ENCODE data around the gene RYR2.

RYR2 gene

DNA sequence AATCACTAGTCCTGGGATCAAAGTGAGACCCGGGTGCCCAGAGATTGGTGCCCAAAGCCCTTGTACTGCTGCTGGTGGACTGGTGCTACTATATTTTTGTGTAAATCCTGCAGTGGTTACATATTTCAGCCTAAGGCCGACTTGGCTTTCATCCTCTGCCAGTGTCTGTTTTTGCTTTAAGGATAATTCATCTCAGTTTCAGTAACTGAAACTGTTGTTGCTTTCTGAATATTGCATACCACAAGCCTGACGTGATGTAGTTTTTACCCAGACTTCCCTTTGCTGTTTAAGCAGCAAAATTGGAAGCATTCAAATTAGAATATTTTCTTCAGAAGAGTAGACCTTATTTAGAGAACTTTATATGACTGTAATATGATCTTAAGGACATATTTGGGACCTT, 341.8 kb downstream of the RYR2 start:
- peak; percentile 68 for DNase-seq

DNA sequence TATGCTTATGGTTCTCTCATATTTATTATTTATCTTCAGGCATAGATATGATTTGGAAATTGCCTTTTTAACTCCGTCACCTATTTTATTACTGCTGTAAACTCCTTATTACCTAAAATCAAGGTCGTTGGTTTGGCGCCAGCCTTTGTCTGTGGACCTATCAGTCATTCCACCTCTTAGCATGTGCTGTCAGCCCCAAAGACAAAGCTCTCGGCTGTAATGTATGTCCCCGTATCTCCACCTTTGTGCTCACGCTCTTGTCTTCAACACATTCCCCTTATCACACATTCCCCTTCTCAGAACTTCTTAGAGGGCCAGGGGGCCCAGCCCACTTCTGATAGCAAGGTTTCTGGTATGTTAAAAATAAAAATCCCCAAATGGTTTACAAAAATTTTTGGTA, 342.2 kb downstream of the RYR2 start:
- DNase-seq, result no peak

DNA sequence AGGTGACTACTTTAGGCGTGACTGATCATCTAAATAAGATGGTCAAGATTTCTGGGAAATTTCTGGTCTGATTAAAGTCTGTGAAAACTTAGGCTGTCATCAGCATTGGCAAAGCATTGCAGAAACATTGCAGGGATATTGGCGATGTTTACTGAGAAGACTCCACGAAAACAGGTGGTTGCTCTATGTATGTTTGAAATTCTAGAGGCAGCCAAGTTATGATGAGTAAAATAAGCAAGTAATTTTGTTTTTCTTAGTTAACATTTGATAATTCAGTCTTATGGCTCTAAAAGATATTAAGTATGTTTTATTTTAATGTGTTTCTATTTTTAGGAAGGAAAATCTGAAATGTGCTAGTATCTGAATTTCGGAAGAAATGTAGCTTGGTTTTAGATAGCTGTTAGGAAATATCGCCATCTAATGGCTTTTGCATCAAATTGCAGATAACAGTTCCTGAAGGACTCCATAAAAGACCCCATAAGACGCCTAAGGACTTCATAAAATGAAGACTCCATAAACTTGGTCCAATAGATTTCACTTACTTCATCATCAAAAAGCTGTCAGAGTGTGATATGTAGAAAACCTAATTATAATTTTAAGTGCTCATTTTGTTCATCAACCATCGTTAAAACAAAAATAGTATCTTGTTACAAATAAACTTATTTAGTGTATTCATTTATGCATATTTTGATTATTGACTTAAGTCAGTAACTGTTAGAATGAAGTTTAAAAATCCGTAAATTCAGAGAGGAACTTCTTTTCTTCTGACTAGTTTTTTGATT, 344.6 kb downstream of the RYR2 start:
- DNase-seq, result peak; percentile 37

DNA sequence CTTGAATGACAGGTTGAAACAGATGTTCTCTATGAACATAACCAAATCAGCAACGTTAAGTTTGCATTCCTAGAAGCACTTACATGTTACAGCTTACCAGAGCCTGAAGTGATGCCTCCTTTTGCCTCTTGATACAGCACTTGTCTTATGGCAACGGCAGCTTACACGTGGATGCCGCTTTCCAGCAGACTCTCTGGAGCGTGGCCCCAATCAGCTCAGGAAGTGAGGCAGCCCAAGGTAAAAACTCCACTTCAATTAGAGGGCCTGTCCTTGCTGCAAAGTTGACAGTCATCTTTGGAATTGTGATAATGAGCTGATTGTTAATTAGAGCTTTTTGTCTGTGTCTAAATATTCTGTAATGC, 345.1 kb downstream of the RYR2 start:
- DNase-seq, result no peak

DNA sequence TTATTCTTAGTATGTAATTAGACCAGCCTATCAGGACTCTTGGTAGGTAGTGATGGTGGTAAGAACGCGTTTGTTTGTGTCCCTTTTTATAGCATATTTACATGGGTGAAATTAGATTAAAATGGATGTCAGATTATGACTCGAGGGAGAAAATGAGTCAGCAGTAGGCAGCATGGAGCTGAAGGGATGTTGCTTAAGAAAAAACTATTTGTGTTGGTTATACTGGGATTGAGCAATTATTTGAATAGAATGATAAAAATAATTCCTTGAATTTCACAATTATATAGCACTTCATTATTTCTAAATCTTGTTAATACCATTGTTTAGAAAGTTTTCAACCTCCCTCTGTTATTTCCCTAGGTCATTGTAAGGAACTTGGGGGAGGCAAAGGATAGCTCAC, 348.8 kb downstream of the RYR2 start:
- no peak for DNase-seq

DNA sequence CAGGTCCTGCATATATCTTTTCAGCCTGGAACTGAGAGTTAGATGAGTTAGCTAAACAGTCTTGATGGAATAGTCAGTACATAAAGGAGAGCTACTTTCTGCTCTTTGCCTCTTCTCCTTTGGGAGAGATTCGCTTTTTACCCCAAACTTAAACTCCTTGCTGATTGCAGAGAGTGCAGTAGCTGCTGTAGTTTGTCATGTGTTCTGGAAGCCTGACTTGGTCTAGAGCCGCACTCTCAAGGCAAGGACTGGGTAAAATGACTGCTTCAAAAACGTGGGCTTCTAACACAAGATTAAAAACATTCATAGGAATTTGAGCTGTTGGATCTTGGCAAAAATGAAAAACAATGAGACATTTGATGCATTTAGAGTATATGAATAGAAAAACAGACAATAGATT, 351.6 kb downstream of the RYR2 start:
- no peak for DNase-seq

DNA sequence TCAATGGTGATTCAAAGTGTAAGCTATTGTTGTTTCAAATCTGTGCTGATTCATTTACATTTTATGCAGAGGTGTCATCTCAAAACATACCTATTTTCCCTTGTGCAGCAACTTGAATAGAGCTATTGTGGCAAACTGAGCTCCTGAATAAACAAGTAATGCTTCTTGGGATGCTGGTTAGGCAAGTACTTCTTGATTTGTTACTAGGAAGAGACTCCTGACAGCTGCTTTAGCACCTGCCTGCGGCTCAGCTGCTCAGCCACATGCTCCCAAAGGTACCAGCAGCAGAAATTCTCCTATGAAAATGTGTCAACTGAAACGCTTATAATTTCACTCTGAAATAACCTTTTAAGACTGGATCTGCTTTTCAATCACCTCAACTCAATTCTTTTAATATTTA, 352.3 kb downstream of the RYR2 start:
- DNase-seq, result peak; percentile 19

DNA sequence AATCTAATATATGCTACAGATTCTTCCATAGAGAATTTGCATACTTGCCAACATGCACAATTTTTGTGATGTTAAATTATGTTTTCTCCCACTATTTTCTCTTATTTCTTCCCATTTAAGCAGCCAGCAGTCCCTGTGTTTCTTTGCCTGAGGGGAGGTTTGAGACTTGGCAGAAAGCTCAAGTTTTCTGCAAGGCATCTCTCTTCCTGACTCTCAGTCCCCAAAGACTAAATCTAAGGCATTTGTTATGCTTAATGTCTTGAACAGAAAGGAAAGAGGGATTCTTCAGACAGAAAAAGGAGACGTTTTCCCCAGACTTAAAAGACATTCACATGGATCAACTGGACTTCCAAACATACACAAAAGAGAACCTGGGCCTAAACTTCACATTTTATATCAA, 354.4 kb downstream of the RYR2 start:
- peak; percentile 18 for DNase-seq

DNA sequence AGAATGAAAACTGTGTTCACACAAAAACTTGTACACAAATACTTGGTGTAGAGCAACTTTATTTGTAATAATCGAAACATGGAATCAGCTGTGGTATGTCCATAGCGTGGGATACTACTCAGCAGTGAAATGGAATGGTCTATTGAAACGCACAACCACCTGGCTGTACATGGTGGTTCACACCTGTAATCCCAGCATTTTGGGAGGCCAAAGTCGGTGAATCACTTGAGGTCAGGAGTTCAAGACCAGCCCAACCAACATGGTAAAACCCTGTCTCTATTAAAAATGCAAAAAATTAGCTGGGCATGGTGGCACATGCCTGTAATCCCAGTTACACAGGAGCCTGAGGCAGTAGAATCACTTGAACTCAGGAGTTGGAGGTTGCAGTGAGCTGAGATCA, 356.8 kb downstream of the RYR2 start:
- no peak for DNase-seq

DNA sequence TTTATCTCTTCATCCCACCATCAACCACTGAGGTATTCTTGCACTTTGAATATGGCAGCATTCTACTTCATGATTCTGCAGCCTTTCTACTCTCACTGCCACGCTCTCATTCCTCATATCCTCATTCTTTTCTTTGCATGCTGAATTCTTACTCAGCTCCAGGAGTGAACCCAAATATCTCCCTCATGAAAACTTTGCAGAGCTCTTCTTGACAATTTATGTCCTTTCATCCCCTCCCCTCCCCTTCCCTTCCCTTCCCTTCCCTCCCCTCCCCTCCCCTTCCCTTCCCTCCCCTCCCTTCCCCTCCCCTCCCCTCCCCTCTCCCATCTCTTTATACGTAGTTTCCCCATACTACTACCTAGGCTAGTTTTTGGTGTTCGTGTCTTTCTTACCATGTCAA, 363.9 kb downstream of the RYR2 start:
- no peak for DNase-seq

DNA sequence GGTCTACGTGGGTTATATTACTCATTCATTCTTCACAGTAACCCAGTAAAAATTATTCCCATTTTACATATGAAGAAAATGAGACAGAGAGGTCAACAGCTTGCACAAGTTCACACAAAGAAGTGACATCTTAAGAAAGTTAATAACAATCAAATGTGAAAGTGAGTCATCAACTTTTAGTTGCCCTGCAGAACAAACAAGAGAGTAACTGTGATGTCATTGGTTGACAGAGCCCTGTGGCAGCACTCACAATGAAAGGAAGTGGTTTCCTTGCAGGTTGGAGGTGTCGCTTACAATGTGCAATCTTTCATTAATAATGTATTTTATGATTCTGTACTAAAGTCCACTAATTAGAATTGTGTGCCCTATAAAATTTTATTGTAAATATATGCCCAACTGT, 369.6 kb downstream of the RYR2 start:
- no peak for DNase-seq

DNA sequence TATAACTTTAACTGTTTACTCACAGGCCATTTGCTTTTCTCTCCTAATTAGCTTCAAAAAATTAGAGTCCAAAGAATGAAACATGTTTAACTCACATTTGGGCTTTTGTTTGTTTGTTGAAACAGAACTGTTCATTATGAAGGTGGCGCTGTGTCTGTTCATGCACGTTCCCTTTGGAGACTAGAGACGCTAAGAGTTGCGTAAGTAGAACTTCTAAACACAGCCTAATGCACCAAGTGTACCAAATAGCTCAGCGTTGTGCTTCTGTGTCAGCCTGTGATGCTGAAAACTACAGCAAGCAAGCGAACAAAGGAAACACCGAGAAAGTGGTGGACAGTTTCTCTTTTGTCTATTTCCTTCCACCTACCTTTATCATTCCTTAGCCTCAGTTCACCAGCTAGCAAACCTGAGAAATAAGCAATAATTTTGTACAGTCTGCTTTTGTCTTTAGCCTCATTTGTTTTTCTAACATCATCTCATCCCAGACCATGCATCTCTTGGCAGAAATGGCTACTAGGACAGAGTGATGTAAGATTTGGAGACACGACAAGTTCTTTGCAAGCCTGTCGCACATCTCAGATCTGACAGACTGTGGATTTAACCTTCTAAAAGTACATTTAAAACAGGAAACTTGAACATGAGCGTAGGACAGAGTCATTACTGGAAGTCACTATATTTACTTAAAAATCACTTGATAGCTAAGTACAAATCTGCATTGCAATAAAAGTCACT, 375.1 kb downstream of the RYR2 start:
- DNase-seq, result no peak

DNA sequence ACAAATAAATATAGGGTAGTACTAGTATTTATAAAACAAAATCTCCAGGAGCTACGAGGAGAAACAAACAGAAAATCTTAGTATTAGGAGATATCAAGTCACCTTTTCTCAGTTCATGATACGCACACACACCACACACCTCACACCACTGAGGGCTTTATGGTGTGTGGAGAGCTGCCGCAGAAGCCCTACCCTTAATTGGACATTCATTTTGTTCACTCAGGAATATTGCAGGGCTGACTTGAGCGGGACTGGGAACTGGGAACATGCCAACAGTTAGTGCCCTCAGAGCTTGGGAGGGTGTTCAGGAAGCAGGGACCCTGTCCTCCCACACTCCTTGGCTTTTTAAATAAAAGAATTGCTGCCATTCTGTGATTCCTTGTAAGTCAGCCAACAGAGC, 386.8 kb downstream of the RYR2 start:
- DNase-seq, result no peak

DNA sequence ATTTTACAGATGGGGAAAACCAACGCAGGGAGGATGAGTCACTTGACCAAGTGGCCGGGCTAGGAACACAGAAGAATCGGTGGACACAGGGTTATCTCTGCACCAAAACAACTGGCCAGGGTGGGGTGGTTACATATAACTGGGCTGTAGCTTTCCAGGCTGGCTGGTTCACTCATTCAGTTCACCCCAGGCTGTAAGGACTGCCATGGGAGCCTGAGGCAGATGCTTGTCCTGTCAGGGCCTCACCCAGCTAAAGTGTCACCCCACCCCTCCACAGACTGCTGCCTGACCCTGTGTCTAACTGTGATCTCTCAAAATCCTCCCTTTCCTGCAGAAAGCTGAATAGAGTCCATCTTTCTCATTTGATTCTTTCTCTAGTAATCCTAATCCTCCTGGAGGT, 387.3 kb downstream of the RYR2 start:
- no peak for DNase-seq

DNA sequence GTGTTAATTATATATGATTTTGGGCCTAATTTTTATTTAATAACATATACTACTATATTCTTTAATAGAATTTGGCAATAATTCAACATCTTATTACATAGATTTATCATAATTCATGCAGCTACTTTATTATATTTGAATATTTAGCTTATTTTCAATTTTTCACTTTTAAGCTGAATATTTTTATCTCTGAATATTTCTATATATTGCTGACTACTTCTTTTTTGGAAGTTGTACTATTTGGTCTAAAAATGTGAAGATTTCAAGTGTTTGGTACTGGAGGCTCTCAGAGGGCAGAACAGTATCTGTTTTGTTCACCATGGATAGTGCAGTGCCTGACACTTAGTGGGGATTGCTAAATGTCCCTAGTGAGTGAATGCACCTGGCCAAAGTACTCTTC, 389.5 kb downstream of the RYR2 start:
- no peak for DNase-seq

DNA sequence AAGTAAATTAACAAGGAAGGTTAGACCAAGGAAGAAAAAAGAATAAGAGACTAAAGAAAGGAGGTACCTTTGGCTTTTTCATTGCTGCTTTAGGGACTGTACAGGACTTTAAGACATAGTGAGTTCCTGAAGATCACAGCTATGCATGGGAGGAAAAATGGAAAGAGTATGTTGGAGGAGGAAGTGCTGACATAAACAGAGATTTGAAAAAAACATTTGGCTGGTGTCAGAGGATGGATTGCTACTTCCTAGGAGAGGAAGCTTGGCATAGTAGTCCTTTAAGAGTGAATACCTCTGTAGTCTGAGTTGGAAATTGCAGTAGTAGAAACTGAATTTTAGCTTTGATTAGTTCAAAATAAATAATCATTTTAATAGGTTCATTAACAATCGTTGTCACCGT, 398.4 kb downstream of the RYR2 start:
- no peak for DNase-seq

DNA sequence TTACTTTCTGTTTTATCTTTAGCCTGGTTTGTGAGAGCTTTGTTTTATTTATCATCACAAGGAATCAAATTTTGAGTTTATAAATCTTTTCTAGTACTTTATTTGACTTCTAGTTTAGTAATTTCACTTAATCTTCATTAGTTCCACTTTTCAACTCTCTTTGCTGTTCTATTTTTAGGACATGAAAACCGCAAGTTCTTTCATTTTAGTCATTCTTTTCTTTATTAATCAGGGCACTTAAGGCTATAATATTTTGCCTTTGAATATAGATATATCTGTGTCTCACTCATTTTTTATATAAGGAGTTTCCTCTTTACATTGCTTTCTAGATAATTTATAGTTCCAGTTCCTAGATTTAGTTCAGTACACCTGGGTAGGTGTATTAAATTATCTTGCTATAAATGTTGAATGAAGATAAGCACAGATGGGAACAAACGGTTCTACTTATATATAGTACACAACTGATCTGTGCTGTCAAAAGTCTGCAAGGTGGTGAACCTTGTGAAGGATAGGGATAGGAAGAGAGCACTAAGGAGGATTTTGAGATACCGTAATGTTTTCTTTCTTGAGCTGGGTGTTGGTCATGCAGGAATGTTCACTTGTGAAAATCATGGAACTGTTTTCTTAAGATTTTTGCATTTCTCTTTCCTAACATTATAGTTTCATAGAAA, 402.3 kb downstream of the RYR2 start:
- DNase-seq, result no peak

DNA sequence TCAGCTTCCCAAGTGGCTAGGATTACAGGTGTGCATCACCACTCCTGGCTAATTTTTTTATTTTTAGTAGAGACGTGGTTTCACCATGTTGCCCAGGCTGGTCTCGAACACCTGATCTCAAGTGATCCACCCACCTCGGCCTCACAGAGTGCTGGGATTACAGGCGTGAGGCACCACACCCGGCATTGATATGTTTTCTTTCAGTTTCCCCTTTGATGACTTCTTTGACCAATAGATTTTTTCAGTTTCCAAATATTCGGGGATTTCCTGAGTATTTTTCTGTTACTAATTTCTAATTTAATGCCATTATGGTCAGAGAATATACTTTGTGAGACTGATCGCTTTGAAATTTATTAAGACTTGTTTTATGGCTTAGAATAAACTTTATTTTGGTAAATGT, 406.1 kb downstream of the RYR2 start:
- DNase-seq, result no peak

DNA sequence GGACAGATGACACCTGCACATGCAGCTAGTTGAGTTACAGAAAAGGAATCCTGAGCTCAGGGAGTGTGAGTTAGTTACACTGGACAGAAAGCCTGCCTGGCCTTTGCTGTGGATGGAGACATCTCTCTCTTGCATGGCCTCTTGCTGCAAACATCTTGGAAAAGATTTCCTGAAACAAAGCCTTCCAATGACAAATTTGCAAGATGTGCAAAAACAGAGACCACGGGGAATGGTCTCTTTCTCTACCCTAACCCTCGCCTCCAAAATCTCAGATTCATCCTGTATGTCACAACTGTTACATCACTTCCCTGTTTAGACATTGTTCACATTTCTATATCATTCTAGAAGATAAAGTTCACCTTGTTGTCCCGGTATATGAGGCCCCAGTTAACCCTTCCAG, 415.6 kb downstream of the RYR2 start:
- no peak for DNase-seq

DNA sequence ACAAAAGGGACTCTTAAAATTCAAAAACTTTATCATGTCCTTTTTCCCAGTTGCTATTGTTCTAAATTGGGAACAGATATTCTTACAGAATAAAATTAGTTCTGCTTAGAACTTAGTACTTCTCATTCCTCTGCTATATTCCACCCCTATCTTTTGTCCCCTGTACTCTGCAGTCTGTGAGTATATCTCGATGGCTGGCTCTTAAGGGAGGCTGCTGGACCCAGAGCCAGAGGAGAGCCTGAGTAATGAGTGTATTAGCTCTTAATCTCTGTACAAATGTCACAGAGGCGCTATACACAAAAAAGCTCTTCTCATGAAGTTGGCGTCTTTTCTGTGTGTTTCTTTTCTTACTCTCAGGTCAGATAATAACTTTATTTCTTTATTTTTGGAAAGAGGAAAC, 425.3 kb downstream of the RYR2 start:
- DNase-seq, result no peak

DNA sequence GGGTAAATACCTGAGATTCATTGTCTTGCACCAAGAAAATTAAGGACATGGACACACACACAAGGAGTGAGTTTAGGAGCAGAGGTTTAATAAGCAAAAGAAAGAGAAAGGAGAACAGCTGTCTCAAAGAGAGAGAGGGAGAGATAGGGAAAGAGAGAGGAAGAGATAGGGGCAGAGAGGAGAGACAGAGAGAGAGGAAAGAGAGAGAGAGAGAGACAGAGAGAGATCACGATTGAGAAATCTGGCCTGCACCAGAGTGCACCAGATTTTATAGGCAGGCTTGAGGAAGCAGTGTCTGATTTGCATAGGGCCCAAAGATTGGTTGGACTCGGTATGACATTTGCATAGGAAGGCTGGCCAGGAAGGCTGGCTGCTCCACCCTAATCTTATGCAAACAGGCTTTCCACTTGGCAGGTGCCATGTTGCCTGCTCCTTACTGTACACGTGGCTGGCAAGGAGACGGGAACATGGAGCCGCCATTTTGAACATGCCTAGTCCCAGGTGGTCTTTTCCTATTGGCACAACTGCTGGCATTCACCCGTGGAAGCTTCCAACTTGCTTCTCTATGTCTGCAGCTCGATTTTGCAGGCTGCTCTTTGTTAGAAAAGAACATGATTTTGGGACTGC, 428.8 kb downstream of the RYR2 start:
- no peak for DNase-seq

DNA sequence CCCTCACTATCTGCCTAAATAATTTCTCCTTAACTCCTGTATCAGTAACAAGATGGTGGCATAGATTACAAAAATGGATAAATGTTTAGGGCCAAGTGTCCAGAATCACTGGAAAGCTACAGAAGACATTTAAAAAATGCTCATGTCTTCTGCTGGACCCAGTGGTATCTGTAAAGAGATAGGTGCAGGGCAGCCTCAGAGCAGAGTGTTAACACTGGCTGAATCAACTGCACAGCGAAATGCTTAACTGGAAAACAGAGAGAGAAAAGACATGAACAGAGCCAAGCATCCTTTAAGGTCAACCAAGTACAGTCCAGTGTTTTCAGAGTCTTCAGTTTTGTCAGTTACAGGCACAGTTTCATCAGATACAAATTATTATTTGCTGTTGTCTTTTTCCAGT, 429.4 kb downstream of the RYR2 start:
- DNase-seq, result no peak

DNA sequence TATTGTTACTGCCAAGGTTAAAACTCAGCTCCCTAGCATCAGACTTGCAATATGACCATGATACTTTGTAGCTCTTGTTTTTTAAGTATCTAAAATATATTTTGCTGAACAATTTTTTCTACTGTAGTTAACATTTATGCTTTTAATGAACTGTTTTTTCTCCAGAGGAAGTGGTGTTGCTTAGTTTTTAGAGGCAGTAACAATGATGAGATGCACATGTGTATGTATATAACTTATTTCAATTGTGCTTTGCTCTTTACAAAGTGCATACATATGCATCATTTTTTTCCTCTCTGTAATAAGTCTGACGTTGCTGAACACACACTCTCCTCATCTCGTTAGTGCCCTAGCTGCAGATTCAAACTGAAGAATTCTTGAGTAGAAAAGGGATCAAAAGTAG, 430.0 kb downstream of the RYR2 start:
- DNase-seq, result no peak

DNA sequence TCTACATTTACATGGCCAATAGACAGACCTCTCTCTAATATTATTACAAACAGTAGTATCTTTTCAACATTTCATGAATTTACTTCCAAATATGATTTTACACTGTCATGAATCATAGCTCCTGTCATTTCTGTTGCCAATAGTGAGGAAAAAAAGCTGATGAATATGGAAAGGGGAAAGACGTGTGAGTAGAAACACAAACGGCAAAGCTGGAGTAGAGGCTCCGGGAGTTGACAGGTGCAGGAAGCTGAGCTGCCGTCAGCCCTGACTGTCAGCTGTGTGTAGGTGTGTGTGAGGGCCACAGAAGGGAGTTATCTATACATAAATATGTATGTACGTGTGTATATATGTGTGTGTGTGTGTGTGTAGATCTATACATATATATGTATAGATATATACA, 431.9 kb downstream of the RYR2 start:
- DNase-seq, result no peak
